B cell (primary cell): ENCODE measurements around the gene TOMM40L. TPM values are rescaled to one million over a fixed set of nuclear protein-coding genes. Genes with fewer than 3 reads are reported as not detected.

ENCODE experiments used
- ATAC-seq: fragments of 200-7000 bp; cut with Tn5 transposase; one replicate; pipeline ENCODE4 v1.10.0; 2021; ENCODE audit warnings: low read depth, mild to moderate bottlenecking, moderate number of reproducible peaks, moderate library complexity
- CTCF ChIA-PET: fragments of 350-600 bp; sonication (Branson Sonifier 250); formaldehyde crosslinking; loops from one replicate; lab custom pipeline; 2021; ENCODE audit warnings: antibody characterized with exemption, inconsistent platforms; lab: Charles Lee
- POLR2A ChIA-PET: fragments of 350-600 bp; sonication (Branson Sonifier 250); formaldehyde crosslinking; loops from one replicate; lab custom pipeline; 2021; ENCODE audit warnings: antibody characterized with exemption; lab: Charles Lee
- DNase-seq: peaks from one replicate; pipeline ENCODE4 v3.0.0; 2013
- H2AFZ ChIP-seq: 2 replicates; pipeline ENCODE4 v1.6.1; 2012; ENCODE audit warnings: mild to moderate bottlenecking, low read depth, low read length; ENCODE audit not compliant: insufficient read depth, poor library complexity, severe bottlenecking
- H3K27ac ChIP-seq, 2 donors: 1 replicate in 1 of 2; 2 replicates in 1 of 2; pipeline ENCODE4 v1.5.1; 2012 to 2013; ENCODE audit warnings: low read length in 2 of 2, mild to moderate bottlenecking in 2 of 2, moderate library complexity in 1 of 2
- H3K27me3 ChIP-seq, 4 experiments: fragments of 200-600 bp in 1 of 4; sonication (generic) in 1 of 4; replicated peaks in 1 of 4; 1 replicate in 2 of 4; 2 replicates in 2 of 4; pipeline versions ENCODE4 v1.6.1 to v1.7.0; 2013 to 2016; ENCODE audit warnings: low read length in 3 of 4, mild to moderate bottlenecking in 2 of 4, mixed read lengths in 1 of 4, moderate library complexity in 1 of 4; ENCODE audit not compliant: insufficient read depth in 4 of 4, control insufficient read depth in 3 of 4; ENCODE audit errors: control extremely low read depth in 1 of 4
- H3K36me3 ChIP-seq, 2 experiments: replicated peaks in 1 of 2; 1 replicate in 1 of 2; 2 replicates in 1 of 2; pipeline versions ENCODE4 v1.6.1 to v1.7.1; 2013; ENCODE audit warnings: low read length in 1 of 2; ENCODE audit not compliant: insufficient read depth in 2 of 2, control insufficient read depth in 1 of 2; ENCODE audit errors: control extremely low read depth in 1 of 2, extremely low read depth in 1 of 2
- H3K4me1 ChIP-seq, 2 donors: fragments of 200-600 bp in 1 of 2; sonication (generic) in 1 of 2; 1 replicate in 1 of 2; 2 replicates in 1 of 2; pipeline versions ENCODE4 v1.5.1 to v1.6.1; 2013 to 2017; ENCODE audit warnings: low read length in 2 of 2; ENCODE audit not compliant: control insufficient read depth in 2 of 2, insufficient read depth in 2 of 2
- H3K4me2 ChIP-seq: replicated peaks from 2 replicates; pipeline ENCODE3; 2012; ENCODE audit warnings: mild to moderate bottlenecking, low read depth, low read length; ENCODE audit not compliant: poor library complexity, severe bottlenecking
- H3K4me3 ChIP-seq, 5 experiments: fragments of 200-600 bp in 1 of 5; sonication (generic) in 1 of 5; 1 replicate in 3 of 5; 2 replicates in 2 of 5; pipeline versions ENCODE4 v1.5.1 to v1.7.0; 2011 to 2016; ENCODE audit warnings: low read length in 4 of 5, mild to moderate bottlenecking in 4 of 5, low read depth in 2 of 5, control low read depth in 1 of 5, moderate library complexity in 1 of 5; ENCODE audit not compliant: insufficient read depth in 1 of 5; ENCODE audit errors: control extremely low read depth in 1 of 5, extremely low read depth in 1 of 5
- H3K79me2 ChIP-seq: fragments of 200-600 bp; sonication (generic); one replicate; pipeline ENCODE4 v1.6.0; 2016; ENCODE audit warnings: low read length; ENCODE audit not compliant: control insufficient read depth, insufficient read depth
- H3K9ac ChIP-seq: fragments of 200-600 bp; sonication (generic); 2 replicates; pipeline ENCODE4 v1.6.1; 2017; ENCODE audit warnings: mild to moderate bottlenecking, low read length, moderate library complexity
- H3K9me3 ChIP-seq, 3 donors: one replicate each; pipeline versions ENCODE4 v1.6.1 to v1.7.1; 2013; ENCODE audit warnings: low read length in 2 of 3; ENCODE audit not compliant: control insufficient read depth in 2 of 3, insufficient read depth in 1 of 3; ENCODE audit errors: control extremely low read depth in 1 of 3
- H4K20me1 ChIP-seq: 2 replicates; pipeline ENCODE4 v1.6.0; 2012; ENCODE audit warnings: mild to moderate bottlenecking, low read length; ENCODE audit not compliant: insufficient read depth, control insufficient read depth, poor library complexity, severe bottlenecking
- H3K27ac Mint-ChIP-seq: one replicate; pipeline ENCODE4 v1.8.0; 2021; ENCODE audit warnings: mixed read lengths
- H3K27me3 Mint-ChIP-seq: one replicate; pipeline ENCODE4 v1.8.0; 2021; ENCODE audit warnings: mixed read lengths
- H3K4me1 Mint-ChIP-seq: one replicate; pipeline ENCODE4 v1.8.0; 2021; ENCODE audit warnings: mixed read lengths
- H3K4me3 Mint-ChIP-seq: one replicate; pipeline ENCODE4 v1.8.0; 2021; ENCODE audit warnings: mixed read lengths
- H3K9me3 Mint-ChIP-seq: one replicate; pipeline ENCODE4 v1.8.0; 2022; ENCODE audit warnings: mixed read lengths; ENCODE audit not compliant: insufficient read depth
- CTCF ChIP-seq: fragments of 200-600 bp; IDR thresholded peaks from one replicate; pipeline ENCODE4 v1.8.0; 2022; ENCODE audit warnings: antibody characterized with exemption, mild to moderate bottlenecking
- EZH2 ChIP-seq: IDR thresholded peaks from 2 replicates; pipeline ENCODE4 v1.6.1; 2012; ENCODE audit warnings: borderline replicate concordance, low read depth, mild to moderate bottlenecking, moderate library complexity, low read length; ENCODE audit not compliant: insufficient read depth, poor library complexity, severe bottlenecking
- WGBS: methylation state at CpG from one replicate; pipeline ENCODE4 v1.1.5; 2013; ENCODE audit warnings: missing lambda C conversion rate; ENCODE audit not compliant: insufficient coverage; 5-methylcytosine and 5-hydroxymethylcytosine counted together
- intact Hi-C: fragments of 100-400 bp; cut with micrococcal nuclease; formaldehyde crosslinking; loops from one replicate; pipeline ENCODE4 v1.10.0; 2022
- polyA plus RNA-seq: library from polyadenylated mRNA; depleted of rRNA; stranded (reverse); fragments of >200 nt; gene quantifications from 2 replicates; pipeline ENCODE4 v1.2.3, GENCODE V29; 2012
- total RNA-seq, 2 donors: library from RNA; stranded (reverse); fragments of 120-200 nt in 1 of 2; gene quantifications; 1 replicate in 1 of 2; 2 replicates in 1 of 2; pipeline versions ENCODE4 v1.2.3 to v1.2.4, GENCODE V29; 2013 to 2022

Gene TOMM40L
- total and polyA plus RNA-seq, 2 donors (not counting 1 experiment from before 2014, with no cell fraction given), result 6.5 to 9.2 TPM

- CTCF ChIA-PET, result interaction anchor here (0.6 to 3.3 kb wide), 5 partner anchors 10 to 78 kb away, joined by 3 to 24 read pairs (median 4); partner anchors contain the start of genes KLHDC9, PPOX and TOMM40L
- peaks cover 3 to 43% of the 10 kb centered on the region in 2 experiments for H3K36me3 ChIP-seq
- no peak for DNase-seq
- H3K4me3 Mint-ChIP-seq, result peak overlapping the region; percentile 99
- H3K79me2 ChIP-seq, result peaks cover 33% of the 10 kb centered on the region
- TF ChIP-seq EZH2, result no peak
- TF ChIP-seq CTCF, result no peak
- H3K27ac Mint-ChIP-seq, result peak overlapping the region; percentile 100
- peak overlapping the region; percentile 83 for H3K9ac ChIP-seq
- H3K4me3 ChIP-seq, result peak overlapping the region; percentile 75 to 95 (median 90)
- ATAC-seq, result no peak
- POLR2A ChIA-PET, result interaction anchor here (0.7 to 2.3 kb wide), 6 partner anchors 10 to 49 kb away, joined by 3 to 10 read pairs (median 6); partner anchors contain the start of genes NDUFS2, PPOX and TOMM40L
- H4K20me1 ChIP-seq, result peaks cover 14% of the 10 kb centered on the region
- H3K4me2 ChIP-seq, result peak overlapping the region; percentile 82
- no peaks in the 10 kb centered on the region for H3K9me3 Mint-ChIP-seq
- no peaks in the 10 kb centered on the region for H3K27me3 Mint-ChIP-seq
- H3K27ac ChIP-seq, result peak overlapping the region; percentile 76 to 81
- WGBS, result 32% methylated on average over 9 of the region's 17 CpGs
- peaks cover 58% of the 10 kb centered on the region for H3K4me1 Mint-ChIP-seq
- peaks cover 29 to 45% of the 10 kb centered on the region in 2 donors for H3K4me1 ChIP-seq
- no peaks in the 10 kb centered on the region for H3K27me3 ChIP-seq
- no peaks in the 10 kb centered on the region for H3K9me3 ChIP-seq
- H2AFZ ChIP-seq, result peak overlapping the region; percentile 96
- intact Hi-C loops, result loop anchor here (1.0 kb wide), 4 partner anchors 9 to 26 kb away; partner anchors contain the start of genes NDUFS2, PPOX and USP21
Observed at GRCh38 chr1:161176468-161177111, 49.3 kb upstream of the TOMM40L start.
